Lung (tissue), 12 donors: Measurements from ENCODE around the gene ORAI3. TPM values are rescaled to one million over a fixed set of nuclear protein-coding genes. Genes with fewer than 3 reads are reported as not detected.

ENCODE experiments used
- ATAC-seq: fragments of 200-7000 bp; cut with Tn5 transposase; one replicate; pipeline ENCODE4 v1.9.1; 2020; ENCODE audit warnings: moderate number of reproducible peaks; ENCODE audit not compliant: insufficient read depth, low FRiP score
- DNase-seq, 3 donors: peaks; one replicate each; pipeline ENCODE4 v3.0.0-alpha.2; 2013 to 2017
- H3K27ac ChIP-seq, 2 donors: one replicate each; pipeline ENCODE4 v1.5.1; 2013; ENCODE audit warnings: mild to moderate bottlenecking in 2 of 2, moderate library complexity in 2 of 2, control low read depth in 1 of 2, inconsistent platforms in 1 of 2, low read depth in 1 of 2, low read length in 1 of 2
- H3K27me3 ChIP-seq, 3 donors: one replicate each; pipeline ENCODE4 v1.5.1; 2013; ENCODE audit warnings: low read length in 2 of 3; ENCODE audit not compliant: control insufficient read depth in 3 of 3, insufficient read depth in 3 of 3
- H3K36me3 ChIP-seq, 4 donors: one replicate each; pipeline ENCODE4 v1.5.1; 2013; ENCODE audit warnings: low read length in 4 of 4, mild to moderate bottlenecking in 1 of 4, moderate library complexity in 1 of 4; ENCODE audit not compliant: control insufficient read depth in 4 of 4, insufficient read depth in 4 of 4
- H3K4me1 ChIP-seq, 5 donors: one replicate each; pipeline ENCODE4 v1.5.1; 2013; ENCODE audit warnings: low read length in 5 of 5, mild to moderate bottlenecking in 2 of 5, moderate library complexity in 1 of 5; ENCODE audit not compliant: control insufficient read depth in 5 of 5, insufficient read depth in 5 of 5
- H3K4me3 ChIP-seq: one replicate; pipeline ENCODE4 v1.5.1; 2013; ENCODE audit warnings: mild to moderate bottlenecking, control low read depth, moderate library complexity
- H3K9ac ChIP-seq, 2 donors: one replicate each; pipeline ENCODE4 v1.5.1; 2013; ENCODE audit warnings: low read length in 2 of 2, control low read depth in 1 of 2; ENCODE audit not compliant: insufficient read depth in 1 of 2
- H3K9me3 ChIP-seq, 4 donors: one replicate each; pipeline ENCODE4 v1.5.1; 2013; ENCODE audit warnings: low read length in 3 of 4, mild to moderate bottlenecking in 1 of 4, moderate library complexity in 1 of 4; ENCODE audit not compliant: control insufficient read depth in 4 of 4, insufficient read depth in 3 of 4
- CTCF ChIP-seq: IDR thresholded peaks from 2 replicates; pipeline ENCODE4 v1.5.1; 2012; ENCODE audit warnings: mild to moderate bottlenecking; ENCODE audit errors: control extremely low read depth, extremely low read depth
- WGBS, 2 donors: extraction: QIAGEN DNeasy Blood & Tissue Kit; methylation state at CpG; one replicate each; pipeline ENCODE4 v1.1.7; 2013; 5-methylcytosine and 5-hydroxymethylcytosine counted together
- polyA plus RNA-seq, 2 donors: library from polyadenylated mRNA; stranded (reverse); fragments of 200-250 nt; gene quantifications; one replicate each; pipeline ENCODE4 v1.2.1, GENCODE V29; 2013
- total RNA-seq, 2 donors: library from RNA; depleted of rRNA in 1 of 2; stranded (reverse); fragments of >200 nt in 1 of 2; gene quantifications; one replicate each; pipeline ENCODE4 v1.2.1, GENCODE V29; 2014 to 2021
- donor health status: control.
- donor health status: control.
- donor health status: Bipolar disorder and iron deficiency.
- donor health status: healthy.
- donor health status: DM: yes; HTN: yes; CAD: no.

The ORAI3 gene
- total and polyA plus RNA-seq, 4 donors, result 20.2 to 27.4 (median 23.6) TPM

- no peak for DNase-seq
- no peak for ATAC-seq
- no peak overlapping the region for H3K27ac ChIP-seq
- WGBS, 2 donors, result 87 to 92% methylated on average over 23 of the region's 23 CpGs
- H3K27me3 ChIP-seq, result peaks cover 0 to 4% (median 0%) of the 10 kb centered on the region in 3 donors
- no peak for TF ChIP-seq CTCF
- peaks cover 0 to 8% (median 0%) of the 10 kb centered on the region in 5 donors for H3K4me1 ChIP-seq
- H3K9ac ChIP-seq, result no peak overlapping the region
- H3K9me3 ChIP-seq, result no peaks in the 10 kb centered on the region
- no peak overlapping the region for H3K4me3 ChIP-seq
- peaks cover 0 to 2% (median 0%) of the 10 kb centered on the region in 4 donors for H3K36me3 ChIP-seq
These were observed 40.7 kb downstream of the ORAI3 start for GRCh38 chr16:30989469-30990047.

DNA sequence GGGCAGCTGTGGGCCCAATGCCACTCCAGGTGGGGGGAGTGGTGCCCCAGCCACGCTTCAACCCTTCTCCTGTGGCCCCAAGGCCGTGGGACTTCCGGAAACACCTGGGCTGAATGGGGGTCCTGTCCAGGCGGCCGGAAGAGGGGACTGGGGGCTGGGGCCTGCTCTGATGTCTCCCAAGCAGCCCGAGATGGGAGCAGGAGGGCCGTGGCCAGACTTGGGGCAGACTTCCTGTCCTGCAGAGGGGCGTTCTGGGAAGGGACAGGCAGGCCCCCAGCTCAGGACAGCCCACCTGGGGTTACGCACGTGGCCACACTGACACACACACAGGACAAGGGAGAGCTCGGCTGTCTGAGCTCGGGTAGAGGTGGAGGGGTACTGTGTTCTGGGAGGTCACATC lies 41.2 kb downstream of the ORAI3 start:
- H3K4me1 ChIP-seq, result peaks cover 0 to 8% (median 0%) of the 10 kb centered on the region in 5 donors
- TF ChIP-seq CTCF, result no peak
- DNase-seq (no peak), ATAC-seq (no peak)
- H3K27ac ChIP-seq, result no peak overlapping the region
- H3K4me3 ChIP-seq, result no peak overlapping the region
- H3K36me3 ChIP-seq, result peaks cover 0 to 2% (median 0%) of the 10 kb centered on the region in 4 donors
- peaks cover 0 to 4% (median 0%) of the 10 kb centered on the region in 3 donors for H3K27me3 ChIP-seq
- 79 to 81% methylated on average over 12 of the region's 12 CpGs for WGBS, 2 donors
- H3K9me3 ChIP-seq, result no peaks in the 10 kb centered on the region
- H3K9ac ChIP-seq, result no peak overlapping the region

GRCh38 chr16:30991052-30991451 lies 42.2 kb downstream of the ORAI3 start:
- Histone ChIP-seq H3K4me1 (peaks cover 0 to under 1% (median 0%) of the 10 kb centered on the region in 5 donors), H3K27ac (no peak overlapping the region), H3K36me3 (peaks cover 0 to 2% (median 0%) of the 10 kb centered on the region in 4 donors), H3K4me3 (no peak overlapping the region), H3K27me3 (peaks cover 0 to 6% (median under 1%) of the 10 kb centered on the region in 3 donors), H3K9me3 (no peaks in the 10 kb centered on the region), H3K9ac (no peak overlapping the region)
- 78 to 87% methylated on average over 8 of the region's 8 CpGs for WGBS, 2 donors
- no peak for TF ChIP-seq CTCF
- no peak for DNase-seq
- no peak for ATAC-seq
